Measurements from ENCODE around the gene DISC1. TPM values are rescaled to one million over a fixed set of nuclear protein-coding genes. Genes with fewer than 3 reads are reported as not detected.

Gene DISC1
- total RNA-seq, 1 experiment from 2014 or later: 2.1 TPM

- POLR2A ChIA-PET: no interaction called here
- no peak overlapping the region for H3K4me3 Mint-ChIP-seq (ENCODE audit: unreplicated experiment)
- H3K27me3 Mint-ChIP-seq (ENCODE audit: insufficient read depth, unreplicated experiment): no peaks in the 10 kb centered on the region
- no TSS peak for BruUV-seq (replicated peaks)
- CTCF ChIA-PET: no interaction called here
- H3K9me3 Mint-ChIP-seq (ENCODE audit: unreplicated experiment): no peaks in the 10 kb centered on the region
- H3K36me3 Mint-ChIP-seq (ENCODE audit: insufficient read depth, unreplicated experiment): no peaks in the 10 kb centered on the region
- no peak for TF ChIP-seq CTCF (IDR thresholded peaks at IDR 0.05; ENCODE audit: unreplicated experiment)
- H3K4me1 Mint-ChIP-seq (ENCODE audit: insufficient read depth, unreplicated experiment): no peaks in the 10 kb centered on the region
- DNase-seq (ENCODE audit: unreplicated experiment): no peak
- intact Hi-C loops (cut with micrococcal nuclease): no loop called here
- H3K27ac Mint-ChIP-seq (ENCODE audit: low read depth, unreplicated experiment): no peak overlapping the region
Measured at GRCh38 chr1:231733063-231733462, 106.5 kb downstream of the DISC1 start.

- no peaks in the 10 kb centered on the region for H3K9me3 Mint-ChIP-seq (ENCODE audit: unreplicated experiment)
- no peaks in the 10 kb centered on the region for H3K4me1 Mint-ChIP-seq (ENCODE audit: insufficient read depth, unreplicated experiment)
- no peaks in the 10 kb centered on the region for H3K27me3 Mint-ChIP-seq (ENCODE audit: insufficient read depth, unreplicated experiment)
- no peak overlapping the region for H3K4me3 Mint-ChIP-seq (ENCODE audit: unreplicated experiment)
- no peak for DNase-seq (ENCODE audit: unreplicated experiment)
- intact Hi-C loops (cut with micrococcal nuclease): no loop called here
- no peak for TF ChIP-seq CTCF (IDR thresholded peaks at IDR 0.05; ENCODE audit: unreplicated experiment)
- CTCF ChIA-PET: interaction anchor here (0.8 to 1.0 kb wide), 3 partner anchors 9 to 23 kb away, joined by 4 to 7 read pairs (median 6); no protein-coding TSS in a partner anchor
- no peak overlapping the region for H3K27ac Mint-ChIP-seq (ENCODE audit: low read depth, unreplicated experiment)
- no TSS peak for BruUV-seq (replicated peaks)
- H3K36me3 Mint-ChIP-seq (ENCODE audit: insufficient read depth, unreplicated experiment): no peaks in the 10 kb centered on the region
- POLR2A ChIA-PET: no interaction called here
Measured at GRCh38 chr1:231733672-231734071, 107.1 kb downstream of the DISC1 start.

- intact Hi-C loops (cut with micrococcal nuclease): no loop called here
- Mint-ChIP-seq H3K27ac (ENCODE audit: low read depth, unreplicated experiment) (no peak overlapping the region), H3K4me1 (ENCODE audit: insufficient read depth, unreplicated experiment) (no peaks in the 10 kb centered on the region), H3K27me3 (ENCODE audit: insufficient read depth, unreplicated experiment) (no peaks in the 10 kb centered on the region), H3K9me3 (ENCODE audit: unreplicated experiment) (peaks cover 5% of the 10 kb centered on the region), H3K4me3 (ENCODE audit: unreplicated experiment) (no peak overlapping the region), H3K36me3 (ENCODE audit: insufficient read depth, unreplicated experiment) (no peaks in the 10 kb centered on the region)
- no peak for TF ChIP-seq CTCF (IDR thresholded peaks at IDR 0.05; ENCODE audit: unreplicated experiment)
- BruUV-seq (replicated peaks): no TSS peak
- POLR2A ChIA-PET: no interaction called here
- CTCF ChIA-PET: interaction anchor here (0.8 to 1.2 kb wide), 5 partner anchors 9 to 886 kb away, joined by 3 to 8 read pairs (median 6); no protein-coding TSS in a partner anchor
- no peak for DNase-seq (ENCODE audit: unreplicated experiment)
Measured at GRCh38 chr1:231734417-231734816, 107.8 kb downstream of the DISC1 start.

- CTCF ChIA-PET: interaction anchor here (1.0 to 3.3 kb wide), 4 partner anchors 10 to 885 kb away, joined by 3 to 16 read pairs (median 6); no protein-coding TSS in a partner anchor
- H3K27me3 Mint-ChIP-seq (ENCODE audit: insufficient read depth, unreplicated experiment): no peaks in the 10 kb centered on the region
- no peak for TF ChIP-seq CTCF (IDR thresholded peaks at IDR 0.05; ENCODE audit: unreplicated experiment)
- no TSS peak for BruUV-seq (replicated peaks)
- no peaks in the 10 kb centered on the region for H3K36me3 Mint-ChIP-seq (ENCODE audit: insufficient read depth, unreplicated experiment)
- no peak for DNase-seq (ENCODE audit: unreplicated experiment)
- H3K4me1 Mint-ChIP-seq (ENCODE audit: insufficient read depth, unreplicated experiment): no peaks in the 10 kb centered on the region
- no peak overlapping the region for H3K4me3 Mint-ChIP-seq (ENCODE audit: unreplicated experiment)
- H3K27ac Mint-ChIP-seq (ENCODE audit: low read depth, unreplicated experiment): no peak overlapping the region
- POLR2A ChIA-PET: interaction anchor here (1.2 kb wide), 1 partner anchor 21 kb away, joined by 4 read pairs; no protein-coding TSS in a partner anchor
- peaks cover 7% of the 10 kb centered on the region for H3K9me3 Mint-ChIP-seq (ENCODE audit: unreplicated experiment)
- intact Hi-C loops (cut with micrococcal nuclease): no loop called here
Measured at GRCh38 chr1:231735411-231735810, 108.8 kb downstream of the DISC1 start.

All from MCF 10A (cell line).